Prostate gland (tissue), 2 donors: Measurements from ENCODE around the gene GASK1A.

Experiments
- CTCF ChIP-seq, 4 experiments: fragments of 200-600 bp in 2 of 4; fragments of 450-650 bp in 2 of 4; sonication (generic) in 2 of 4; IDR thresholded peaks; 1 replicate in 3 of 4; 2 replicates in 1 of 4; pipeline ENCODE4 v1.5.1; 2016 to 2019; ENCODE audit warnings: antibody characterized with exemption in 4 of 4, mild to moderate bottlenecking in 2 of 4, moderate library complexity in 2 of 4
- POLR2AphosphoS5 ChIP-seq: sonication (generic); formaldehyde crosslinking; IDR thresholded peaks from one replicate; pipeline ENCODE4 v1.6.1; 2017; ENCODE audit warnings: antibody characterized with exemption

- TF ChIP-seq CTCF (IDR thresholded peaks at IDR 0.05): no peak
- TF ChIP-seq POLR2AphosphoS5: no peak
Observed at GRCh38 chr3:43073116-43073835, 94.2 kb downstream of the GASK1A start.
